Nephron (organoid): Measurements from ENCODE around the gene SGTA.

Source experiments
- H3K27ac Mint-ChIP-seq, 3 experiments: 2 replicates each; pipeline ENCODE4 v1.8.0; 2020; ENCODE audit warnings: mixed read lengths in 3 of 3, mild to moderate bottlenecking in 2 of 3, moderate library complexity in 1 of 3
- H3K27me3 Mint-ChIP-seq: 2 replicates; pipeline ENCODE4 v1.8.0; 2021; ENCODE audit warnings: low read depth, mild to moderate bottlenecking, moderate library complexity, mixed read lengths
- H3K36me3 Mint-ChIP-seq: 2 replicates; pipeline ENCODE4 v1.8.0; 2020; ENCODE audit warnings: low read depth, mixed read lengths
- H3K4me1 Mint-ChIP-seq: 2 replicates; pipeline ENCODE4 v1.8.0; 2020; ENCODE audit warnings: mixed read lengths
- H3K4me3 Mint-ChIP-seq, 3 experiments: 2 replicates each; pipeline ENCODE4 v1.8.0; 2020; ENCODE audit warnings: mild to moderate bottlenecking in 3 of 3, mixed read lengths in 3 of 3, moderate library complexity in 2 of 3
- H3K9me3 Mint-ChIP-seq: 2 replicates; pipeline ENCODE4 v1.8.0; 2020; ENCODE audit warnings: mixed read lengths
- TF ChIP-seq, protein P1 (sequence below), 3 experiments: fragments of 200-600 bp; sonication (generic); IDR thresholded peaks; one replicate each; pipeline ENCODE4 v1.5.0; 2021; ENCODE audit warnings: antibody characterized with exemption in 3 of 3; ENCODE audit not compliant: unreplicated experiment in 3 of 3

The SGTA gene

DNA sequence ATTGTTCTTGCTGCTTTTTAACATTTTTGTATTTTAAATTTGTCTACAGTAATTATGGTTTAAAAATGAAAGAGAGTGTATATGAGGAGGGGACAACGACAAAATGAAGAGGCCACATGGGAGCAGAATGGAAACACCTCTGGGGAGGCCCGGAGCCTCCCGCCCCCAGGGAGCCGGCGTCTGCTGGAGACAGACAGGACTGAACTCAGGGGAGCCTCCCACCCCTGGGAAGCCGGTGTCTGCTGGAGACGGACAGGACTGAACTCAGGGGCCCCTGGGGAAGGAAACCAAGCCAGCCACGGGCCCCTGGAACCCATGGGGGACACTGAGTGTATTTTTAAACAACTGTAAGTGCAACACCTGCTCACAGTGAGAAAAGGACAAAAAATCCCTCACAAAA is 26.6 kb downstream of the SGTA start:
- no peak overlapping the region for H3K27ac Mint-ChIP-seq
- no peaks in the 10 kb centered on the region for H3K4me1 Mint-ChIP-seq
- no peaks in the 10 kb centered on the region for H3K9me3 Mint-ChIP-seq
- peaks cover 30% of the 10 kb centered on the region for H3K36me3 Mint-ChIP-seq
- no peak overlapping the region for H3K4me3 Mint-ChIP-seq
- TF ChIP-seq, protein P1, sequence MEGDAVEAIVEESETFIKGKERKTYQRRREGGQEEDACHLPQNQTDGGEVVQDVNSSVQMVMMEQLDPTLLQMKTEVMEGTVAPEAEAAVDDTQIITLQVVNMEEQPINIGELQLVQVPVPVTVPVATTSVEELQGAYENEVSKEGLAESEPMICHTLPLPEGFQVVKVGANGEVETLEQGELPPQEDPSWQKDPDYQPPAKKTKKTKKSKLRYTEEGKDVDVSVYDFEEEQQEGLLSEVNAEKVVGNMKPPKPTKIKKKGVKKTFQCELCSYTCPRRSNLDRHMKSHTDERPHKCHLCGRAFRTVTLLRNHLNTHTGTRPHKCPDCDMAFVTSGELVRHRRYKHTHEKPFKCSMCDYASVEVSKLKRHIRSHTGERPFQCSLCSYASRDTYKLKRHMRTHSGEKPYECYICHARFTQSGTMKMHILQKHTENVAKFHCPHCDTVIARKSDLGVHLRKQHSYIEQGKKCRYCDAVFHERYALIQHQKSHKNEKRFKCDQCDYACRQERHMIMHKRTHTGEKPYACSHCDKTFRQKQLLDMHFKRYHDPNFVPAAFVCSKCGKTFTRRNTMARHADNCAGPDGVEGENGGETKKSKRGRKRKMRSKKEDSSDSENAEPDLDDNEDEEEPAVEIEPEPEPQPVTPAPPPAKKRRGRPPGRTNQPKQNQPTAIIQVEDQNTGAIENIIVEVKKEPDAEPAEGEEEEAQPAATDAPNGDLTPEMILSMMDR (IDR thresholded peaks at IDR 0.05; ENCODE audit: unreplicated experiment in 3 of 3) = no peak
- no peaks in the 10 kb centered on the region for H3K27me3 Mint-ChIP-seq

DNA sequence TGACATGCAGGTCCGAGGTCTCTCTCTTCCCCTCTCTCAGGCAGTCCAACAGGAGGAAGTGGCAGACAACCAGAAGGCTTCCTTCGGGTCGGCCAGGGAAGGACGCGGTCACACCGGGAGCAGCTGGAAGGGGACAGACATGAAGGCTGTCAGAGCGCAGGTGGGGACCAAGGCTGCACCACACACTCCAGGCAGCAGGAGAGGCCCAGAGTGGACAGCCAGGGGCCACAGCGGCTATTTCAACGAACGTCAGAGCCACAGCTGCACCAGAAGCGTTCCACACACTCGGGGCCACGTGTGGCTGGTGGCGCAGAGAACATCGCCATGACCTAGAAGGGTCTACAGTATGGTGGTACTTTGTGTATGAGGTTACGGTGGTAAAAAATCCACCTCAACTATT is 27.3 kb downstream of the SGTA start:
- no peaks in the 10 kb centered on the region for H3K4me1 Mint-ChIP-seq
- no peaks in the 10 kb centered on the region for H3K9me3 Mint-ChIP-seq

DNA sequence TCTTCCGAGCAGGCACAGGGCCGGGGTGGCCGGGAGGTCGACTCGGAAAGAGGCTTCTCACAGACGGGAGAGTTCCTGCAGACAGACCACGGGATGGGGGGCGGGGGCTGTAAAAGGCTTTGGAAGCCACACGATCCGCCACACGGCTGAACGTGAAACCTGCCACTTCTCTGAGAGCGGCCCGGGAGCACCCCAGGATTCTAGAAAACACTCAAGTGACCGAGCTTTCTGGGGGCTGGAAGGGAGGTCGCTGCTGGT is 27.7 kb downstream of the SGTA start:
- H3K27me3 Mint-ChIP-seq = no peaks in the 10 kb centered on the region
- H3K4me3 Mint-ChIP-seq = no peak overlapping the region
- peaks cover 30% of the 10 kb centered on the region for H3K36me3 Mint-ChIP-seq
- H3K27ac Mint-ChIP-seq = no peak overlapping the region
- TF ChIP-seq, protein P1 (IDR thresholded peaks at IDR 0.05; ENCODE audit: unreplicated experiment in 3 of 3) = no peak
- H3K9me3 Mint-ChIP-seq = no peaks in the 10 kb centered on the region
- no peaks in the 10 kb centered on the region for H3K4me1 Mint-ChIP-seq

More for the DNA sequence above, 27.3 kb downstream of the SGTA start:
- Mint-ChIP-seq H3K27me3 (no peaks in the 10 kb centered on the region), H3K27ac (no peak overlapping the region), H3K36me3 (peaks cover 30% of the 10 kb centered on the region), H3K4me3 (no peak overlapping the region)
- TF ChIP-seq, protein P1 (IDR thresholded peaks at IDR 0.05; ENCODE audit: unreplicated experiment in 3 of 3) = no peak

DNA sequence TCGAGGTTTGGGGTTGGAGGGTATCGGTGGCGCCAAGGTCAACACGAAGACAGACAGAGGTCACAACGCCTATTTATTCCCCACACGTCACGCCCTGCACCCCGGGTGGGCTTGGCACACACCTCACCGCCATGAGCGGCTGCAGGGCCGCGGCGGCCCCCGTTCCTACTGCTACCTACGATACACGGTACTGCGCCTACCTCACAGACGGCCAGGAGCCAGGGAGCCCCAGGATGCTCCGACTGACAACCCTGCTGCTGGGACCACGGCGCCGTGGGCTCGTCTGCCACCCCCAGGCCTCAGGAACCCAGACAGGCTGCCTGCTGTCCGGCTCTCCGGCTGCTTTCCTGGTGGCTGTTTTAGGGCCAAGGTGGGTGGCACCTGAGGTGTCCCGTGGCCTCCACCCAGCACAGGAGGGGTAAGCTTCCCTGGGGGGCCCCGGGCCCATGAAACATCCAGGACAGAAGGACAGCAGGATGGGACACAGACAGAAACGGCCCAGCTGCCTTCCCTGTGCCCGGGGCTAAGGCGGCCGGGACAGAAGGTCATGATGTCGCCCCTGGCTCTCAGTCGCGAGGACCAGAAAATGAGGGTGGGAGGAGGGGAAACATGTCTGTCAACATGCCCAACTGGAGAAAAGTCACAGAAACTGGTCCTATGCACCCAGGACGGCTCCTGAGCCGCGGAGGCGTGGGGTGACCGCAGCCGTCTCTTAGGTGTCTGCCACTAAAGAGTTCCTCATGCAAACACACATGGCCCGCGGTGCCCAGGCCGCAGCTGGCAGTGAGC is 28.2 kb downstream of the SGTA start:
- TF ChIP-seq, protein P1 (IDR thresholded peaks at IDR 0.05; ENCODE audit: unreplicated experiment in 3 of 3) = no peak
- no peaks in the 10 kb centered on the region for H3K9me3 Mint-ChIP-seq

DNA sequence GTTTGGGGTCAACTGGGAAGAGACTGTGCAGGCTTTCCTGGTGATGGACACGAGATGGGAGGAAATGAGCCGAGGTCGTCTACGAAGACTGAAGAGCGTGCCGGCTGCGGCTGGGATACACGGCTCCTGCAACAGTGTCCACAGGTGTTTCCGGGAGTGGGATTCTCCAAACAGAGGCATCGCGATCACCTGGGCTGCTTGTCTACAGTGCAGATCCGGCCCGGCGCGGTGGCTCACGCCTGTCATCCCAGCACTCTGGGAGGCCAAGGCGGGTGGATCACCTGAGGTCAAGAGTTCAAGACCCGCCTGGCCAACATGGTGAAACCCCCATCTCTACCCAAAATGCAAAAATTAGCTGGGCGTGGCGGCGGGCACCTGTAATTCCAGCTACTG is 31.6 kb downstream of the SGTA start:
- peaks cover 8% of the 10 kb centered on the region for H3K27me3 Mint-ChIP-seq
- H3K4me3 Mint-ChIP-seq = no peak overlapping the region
- H3K36me3 Mint-ChIP-seq = peaks cover 15% of the 10 kb centered on the region
- no peak overlapping the region for H3K27ac Mint-ChIP-seq
- TF ChIP-seq, protein P1 (IDR thresholded peaks at IDR 0.05; ENCODE audit: unreplicated experiment in 3 of 3) = no peak
- no peaks in the 10 kb centered on the region for H3K4me1 Mint-ChIP-seq
- no peaks in the 10 kb centered on the region for H3K9me3 Mint-ChIP-seq

More for the DNA sequence above, 28.2 kb downstream of the SGTA start:
- Mint-ChIP-seq H3K4me3 (no peak overlapping the region), H3K27me3 (no peaks in the 10 kb centered on the region), H3K4me1 (no peaks in the 10 kb centered on the region), H3K27ac (no peak overlapping the region), H3K36me3 (peaks cover 28% of the 10 kb centered on the region)

DNA sequence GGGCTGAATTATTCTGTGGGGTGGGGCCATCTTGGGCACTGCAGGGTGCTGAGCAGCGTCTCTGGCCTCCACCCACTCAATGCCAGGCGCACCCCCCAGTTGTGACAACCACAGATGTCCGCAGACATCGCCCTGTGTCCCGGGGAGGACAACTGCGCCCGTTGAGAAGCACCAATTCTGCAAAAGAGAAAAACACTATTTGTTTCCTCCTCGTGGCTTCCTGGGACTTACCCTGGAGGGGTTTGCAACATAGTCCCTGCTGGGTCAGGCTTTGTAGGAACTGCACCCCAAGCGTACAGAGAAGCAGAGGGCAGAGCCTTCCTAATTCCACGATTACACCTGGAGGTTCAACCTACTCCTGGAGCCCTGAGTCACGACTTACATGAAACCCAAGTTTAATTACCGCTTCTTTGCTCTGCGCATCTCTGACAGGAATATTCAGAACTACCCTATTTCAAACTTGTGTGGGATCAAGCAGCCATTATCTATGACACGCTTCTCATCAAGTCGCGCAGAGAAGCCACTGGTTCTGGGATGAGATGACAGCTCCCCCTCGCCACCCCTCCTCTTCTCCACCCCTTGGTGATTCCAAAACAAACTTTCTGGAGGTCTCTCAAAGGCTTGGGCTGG is 32.1 kb downstream of the SGTA start:
- H3K27ac Mint-ChIP-seq = no peak overlapping the region
- H3K4me3 Mint-ChIP-seq = no peak overlapping the region
- no peaks in the 10 kb centered on the region for H3K9me3 Mint-ChIP-seq
- no peaks in the 10 kb centered on the region for H3K4me1 Mint-ChIP-seq
- TF ChIP-seq, protein P1 (IDR thresholded peaks at IDR 0.05; ENCODE audit: unreplicated experiment in 3 of 3) = no peak
- peaks cover 12% of the 10 kb centered on the region for H3K36me3 Mint-ChIP-seq
- peaks cover 8% of the 10 kb centered on the region for H3K27me3 Mint-ChIP-seq
